Adrenal gland (tissue), 12 donors: Measurements from ENCODE around the gene AFTPH. TPM values are rescaled to one million over a fixed set of nuclear protein-coding genes. Genes with fewer than 3 reads are reported as not detected.
"Not testable (repeated sequence)": the region's sequence is repeated elsewhere in the genome, so short reads cannot be mapped to it uniquely, and the experiment has no call there.

Experiments
- DNase-seq, 7 donors: peaks; one replicate each; pipeline ENCODE4 v3.0.0-alpha.2; 2019 to 2020
- H3K27ac ChIP-seq, 5 donors: fragments of 200-600 bp; sonication (generic) in 4 of 5; 1 replicate in 3 of 5; 2 replicates in 2 of 5; pipeline versions ENCODE4 v1.5.1 to v1.8.0; 2016 to 2020; ENCODE audit warnings: mild to moderate bottlenecking in 1 of 5
- H3K27me3 ChIP-seq: fragments of 200-600 bp; 2 replicates; pipeline ENCODE4 v1.8.0; 2021
- H3K36me3 ChIP-seq, 2 donors: fragments of 200-600 bp; replicated peaks in 1 of 2; 1 replicate in 1 of 2; 2 replicates in 1 of 2; pipeline versions ENCODE4 v1.5.1 to v1.8.0; 2018 to 2022
- H3K4me1 ChIP-seq, 2 donors: fragments of 200-600 bp; replicated peaks in 1 of 2; 1 replicate in 1 of 2; 2 replicates in 1 of 2; pipeline versions ENCODE4 v1.5.1 to v1.8.0; 2018 to 2021
- H3K4me3 ChIP-seq, 4 donors: fragments of 200-600 bp; sonication (generic) in 3 of 4; one replicate each; pipeline ENCODE4 v1.5.1; 2016 to 2018
- H3K9me3 ChIP-seq, 3 donors: fragments of 200-600 bp; sonication (generic) in 1 of 3; replicated peaks in 1 of 3; 1 replicate in 2 of 3; 2 replicates in 1 of 3; pipeline versions ENCODE4 v1.5.1 to v1.8.0; 2016 to 2021
- POLR2A ChIP-seq, 2 donors: fragments of 450-650 bp; IDR thresholded peaks; one replicate each; pipeline ENCODE4 v1.6.1; 2017; ENCODE audit warnings: antibody characterized with exemption in 2 of 2, mild to moderate bottlenecking in 2 of 2, moderate library complexity in 1 of 2
- WGBS, 4 donors: extraction: QIAGEN DNeasy Blood & Tissue Kit in 2 of 4; methylation state at CpG; one replicate each; pipeline versions ENCODE4 v1.1.5 to v1.1.7; 2013 to 2017; 5-methylcytosine and 5-hydroxymethylcytosine counted together
- intact Hi-C, 2 donors: fragments of 100-400 bp; cut with DNase I; formaldehyde crosslinking; loops; one replicate each; pipeline versions ENCODE4 v1.14.1 to v1.15.0; 2022 to 2023
- polyA plus RNA-seq, 3 donors: library from polyadenylated mRNA; stranded (reverse); fragments of 200-250 nt in 2 of 3; fragments of 350-450 nt in 1 of 3; fragmentation: Illumina TruSeq in 1 of 3; extraction: RNeasy Lipid Tissue Mini Kit (QIAGEN cat#74804) in 1 of 3; gene quantifications; one replicate each; pipeline ENCODE4 v1.2.3, GENCODE V29; 2013 to 2014
- total RNA-seq, 9 donors: library from RNA; depleted of rRNA in 4 of 9; stranded (reverse); fragments of >200 nt in 4 of 9; fragments of 120-200 nt in 1 of 9; fragmentation: NEBNext Ultra II Directional in 1 of 9; extraction: Animal tissue kit (Norgen Biotek cat#: 25700) in 1 of 9; gene quantifications; one replicate each; pipeline versions ENCODE4 v1.1.0 to v1.2.4, GENCODE V29; 2013 to 2023
- TF ChIP-seq, protein P1 (sequence below), 6 experiments: fragments of 450-650 bp in 4 of 6; fragments of 200-600 bp in 2 of 6; sonication (generic) in 1 of 6; IDR thresholded peaks; 1 replicate in 5 of 6; 2 replicates in 1 of 6; pipeline versions ENCODE4 v1.5.1 to v1.8.0; 2016 to 2021; ENCODE audit warnings: antibody characterized with exemption in 6 of 6, mild to moderate bottlenecking in 2 of 6, moderate library complexity in 1 of 6
- donor health status: healthy with polysubstance abuse.
- donor health status: Bipolar disorder and iron deficiency.
- donor health status: DM: yes; HTN: yes; CAD: no.
- donor health status: DM: no; HTN: no; CAD: no.
- donor health status: DM: no; HTN: no; CAD: no.
- donor health status: DM: yes; HTN: yes; CAD: no.

The AFTPH gene
- total and polyA plus RNA-seq, 12 donors, result 25.7 to 58.5 (median 36.1) TPM

DNA sequence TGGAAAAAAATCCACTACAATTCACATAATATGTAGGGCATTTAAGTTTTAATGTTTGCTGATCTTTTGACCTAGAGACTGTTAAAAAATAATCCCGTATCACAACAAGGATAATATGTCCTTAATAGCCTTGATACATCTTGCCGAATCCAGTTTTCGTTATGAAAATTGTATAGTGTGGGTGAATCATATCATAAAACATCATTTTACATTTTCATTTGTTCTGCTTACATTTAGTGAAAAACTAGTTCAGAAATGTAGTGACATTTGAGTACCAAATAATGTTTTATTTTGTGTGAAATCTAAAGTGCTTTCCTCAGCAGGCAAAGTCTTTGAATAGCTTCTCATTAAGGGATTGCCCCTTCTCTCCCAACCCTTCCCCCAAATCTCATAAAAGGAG is 1.9 kb downstream of the AFTPH start:
- no peak for DNase-seq
- intact Hi-C loops, result loop anchor here in 1 of 2 donors (10.0 kb wide), 1 partner anchor 339 kb away; no protein-coding TSS in a partner anchor
- no peak overlapping the region for H3K27ac ChIP-seq
- H3K36me3 ChIP-seq, result no peaks in the 10 kb centered on the region
- no peaks in the 10 kb centered on the region for H3K27me3 ChIP-seq
- H3K4me3 ChIP-seq, result peak overlapping the region in 1 of 4 donors; percentile 77
- no peaks in the 10 kb centered on the region for H3K9me3 ChIP-seq
- TF ChIP-seq, protein P1, sequence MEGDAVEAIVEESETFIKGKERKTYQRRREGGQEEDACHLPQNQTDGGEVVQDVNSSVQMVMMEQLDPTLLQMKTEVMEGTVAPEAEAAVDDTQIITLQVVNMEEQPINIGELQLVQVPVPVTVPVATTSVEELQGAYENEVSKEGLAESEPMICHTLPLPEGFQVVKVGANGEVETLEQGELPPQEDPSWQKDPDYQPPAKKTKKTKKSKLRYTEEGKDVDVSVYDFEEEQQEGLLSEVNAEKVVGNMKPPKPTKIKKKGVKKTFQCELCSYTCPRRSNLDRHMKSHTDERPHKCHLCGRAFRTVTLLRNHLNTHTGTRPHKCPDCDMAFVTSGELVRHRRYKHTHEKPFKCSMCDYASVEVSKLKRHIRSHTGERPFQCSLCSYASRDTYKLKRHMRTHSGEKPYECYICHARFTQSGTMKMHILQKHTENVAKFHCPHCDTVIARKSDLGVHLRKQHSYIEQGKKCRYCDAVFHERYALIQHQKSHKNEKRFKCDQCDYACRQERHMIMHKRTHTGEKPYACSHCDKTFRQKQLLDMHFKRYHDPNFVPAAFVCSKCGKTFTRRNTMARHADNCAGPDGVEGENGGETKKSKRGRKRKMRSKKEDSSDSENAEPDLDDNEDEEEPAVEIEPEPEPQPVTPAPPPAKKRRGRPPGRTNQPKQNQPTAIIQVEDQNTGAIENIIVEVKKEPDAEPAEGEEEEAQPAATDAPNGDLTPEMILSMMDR (IDR thresholded peaks at IDR 0.05), result no peak
- no peak for TF ChIP-seq POLR2A (IDR thresholded peaks at IDR 0.05)
- 29 to 40% (median 38%) methylated on average over 3 of the region's 3 CpGs for WGBS, 4 donors
- H3K4me1 ChIP-seq, result peaks cover 3 to 31% of the 10 kb centered on the region in 2 donors

DNA sequence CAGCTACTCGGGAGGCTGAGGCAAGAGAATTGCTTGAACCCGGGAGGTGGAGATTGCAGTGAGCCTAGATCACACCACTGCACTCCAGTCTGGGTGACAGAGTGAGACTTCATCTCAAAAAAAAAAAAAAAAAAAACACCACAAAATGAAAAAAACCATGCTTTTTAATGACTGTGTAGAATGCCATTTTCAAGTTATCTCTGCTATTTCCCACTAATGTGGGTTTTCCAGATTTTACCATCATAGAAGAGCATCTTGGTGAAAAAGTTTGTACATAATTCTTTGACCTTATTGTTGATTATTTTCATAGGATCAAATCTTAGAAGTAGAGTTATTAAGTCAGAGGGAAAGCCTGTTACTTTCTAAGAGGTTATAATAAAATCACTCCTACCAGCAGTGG is 6.8 kb downstream of the AFTPH start:
- intact Hi-C loops, H3K9me3 ChIP-seq, H3K27me3 ChIP-seq, DNase-seq, H3K27ac ChIP-seq, H3K4me3 ChIP-seq, H3K36me3 ChIP-seq: not testable (repeated sequence)
- H3K4me1 ChIP-seq, result peaks cover 0 to 43% of the 10 kb centered on the region in 2 donors
- WGBS, 4 donors, result 95 to 100% (median 98%) methylated on average over 2 of the region's 2 CpGs

DNA sequence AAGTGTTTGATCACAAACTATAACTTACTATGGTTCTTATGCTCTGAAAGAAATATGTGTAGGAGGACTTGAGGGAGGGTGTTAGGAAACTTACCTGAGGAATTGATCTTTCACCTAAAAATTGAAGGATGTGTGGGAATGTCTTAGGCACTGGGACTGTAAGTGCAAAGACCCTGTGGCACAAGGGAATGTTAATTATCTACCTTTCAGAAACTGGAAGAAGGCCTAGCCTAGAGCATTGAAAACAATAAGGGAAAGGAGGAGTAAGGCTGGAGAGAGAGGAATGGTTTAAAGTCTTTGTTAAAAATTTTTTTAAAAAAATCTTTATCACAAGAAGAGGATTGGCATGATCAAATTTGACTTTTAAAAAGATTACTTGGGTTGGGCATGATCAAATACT is 7.9 kb downstream of the AFTPH start:
- TF ChIP-seq, protein P1 (IDR thresholded peaks at IDR 0.05), result no peak
- TF ChIP-seq POLR2A (IDR thresholded peaks at IDR 0.05), result no peak
- intact Hi-C loops, result no loop called here

DNA sequence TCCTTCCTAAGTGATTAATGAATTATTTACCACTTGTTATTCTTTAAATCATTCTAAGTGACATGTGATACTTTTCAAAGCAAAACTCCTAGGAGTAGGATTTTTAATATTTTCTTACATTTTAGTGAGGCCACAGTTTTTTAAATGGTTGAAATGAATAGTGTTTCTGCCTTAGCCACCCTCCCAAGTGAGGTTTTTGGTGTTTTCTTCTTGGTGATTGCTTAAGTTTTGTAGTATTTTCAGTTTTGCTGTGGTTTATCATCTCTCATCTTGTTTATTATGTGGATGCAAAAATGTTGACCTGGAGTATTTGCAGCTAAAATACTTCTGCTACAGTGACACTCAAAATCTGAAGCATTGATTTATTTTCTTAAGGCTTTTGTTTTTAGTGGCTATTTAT is 9.8 kb downstream of the AFTPH start:
- H3K36me3 ChIP-seq, result no peaks in the 10 kb centered on the region
- TF ChIP-seq POLR2A (IDR thresholded peaks at IDR 0.05), result no peak
- TF ChIP-seq, protein P1 (IDR thresholded peaks at IDR 0.05), result no peak
- no peak overlapping the region for H3K27ac ChIP-seq
- no peak for DNase-seq
- H3K4me3 ChIP-seq, result no peak overlapping the region
- H3K4me1 ChIP-seq, result peaks cover 0 to 31% of the 10 kb centered on the region in 2 donors
- intact Hi-C loops, result no loop called here
- no peaks in the 10 kb centered on the region for H3K9me3 ChIP-seq
- H3K27me3 ChIP-seq, result no peaks in the 10 kb centered on the region

More for the DNA sequence above, 7.9 kb downstream of the AFTPH start:
- Histone ChIP-seq H3K27me3 (no peaks in the 10 kb centered on the region), H3K36me3 (no peaks in the 10 kb centered on the region), H3K4me3 (no peak overlapping the region), H3K27ac (no peak overlapping the region), H3K4me1 (peaks cover 0 to 32% of the 10 kb centered on the region in 2 donors), H3K9me3 (no peaks in the 10 kb centered on the region)
- no peak for DNase-seq

DNA sequence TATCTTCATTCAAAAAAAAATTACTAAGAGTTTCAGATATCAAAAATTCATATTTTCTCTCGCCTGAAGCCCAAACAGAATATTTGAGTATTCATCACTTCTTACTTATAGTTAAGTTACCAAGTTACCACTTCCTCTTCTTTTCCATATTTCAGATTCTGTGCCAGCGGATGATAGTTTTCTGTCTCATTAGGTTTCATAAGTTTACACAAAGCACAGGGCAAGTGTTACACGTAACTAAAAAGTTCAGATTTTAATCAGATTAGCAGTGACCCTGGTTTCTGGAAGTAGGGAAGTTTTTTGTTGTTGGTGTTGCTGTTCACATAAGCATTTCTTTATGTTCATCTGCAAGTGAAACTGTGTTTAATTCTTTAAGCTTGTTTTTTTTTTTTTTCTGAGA is 10.2 kb downstream of the AFTPH start:
- 67 to 78% (median 70%) methylated on average over 3 of the region's 3 CpGs for WGBS, 4 donors
- no peak overlapping the region for H3K27ac ChIP-seq
- H3K4me3 ChIP-seq, result no peak overlapping the region
- no peaks in the 10 kb centered on the region for H3K36me3 ChIP-seq
- H3K27me3 ChIP-seq, result no peaks in the 10 kb centered on the region
- no peak for DNase-seq
- no peaks in the 10 kb centered on the region for H3K9me3 ChIP-seq
- TF ChIP-seq, protein P1 (IDR thresholded peaks at IDR 0.05), result no peak
- no peak for TF ChIP-seq POLR2A (IDR thresholded peaks at IDR 0.05)
- intact Hi-C loops, result no loop called here
- H3K4me1 ChIP-seq, result peaks cover 0 to 31% of the 10 kb centered on the region in 2 donors
